Naive thymus-derived CD4-positive, alpha-beta T cell (primary cell): ENCODE results near the gene GASK1A. TPM values are rescaled to one million over a fixed set of nuclear protein-coding genes. Genes with fewer than 3 reads are reported as not detected.

Experiments
- ATAC-seq: fragments of 150-1000 bp; cut with Tn5 transposase; 2 replicates; pipeline ENCODE4 v1.10.0; 2021; ENCODE audit warnings: mild to moderate bottlenecking, moderate library complexity
- CTCF ChIA-PET: fragments of 350-600 bp; sonication (Branson Sonifier 250); formaldehyde crosslinking; loops from one replicate; lab custom pipeline; 2021; ENCODE audit warnings: antibody characterized with exemption; lab: Charles Lee
- POLR2A ChIA-PET: fragments of 350-600 bp; sonication (Branson Sonifier 250); formaldehyde crosslinking; loops from one replicate; lab custom pipeline; 2021; ENCODE audit warnings: antibody characterized with exemption, inconsistent platforms; lab: Charles Lee
- DNase-seq, 9 donors: peaks; one replicate each; pipeline versions ENCODE4 v3.0.0 to v3.0.0-alpha.2; 2020 to 2022; ENCODE audit warnings: mixed read lengths in 1 of 9
- H3K27ac ChIP-seq: one replicate; pipeline ENCODE4 v1.7.0; 2013; ENCODE audit warnings: mild to moderate bottlenecking, low read depth, low read length, moderate library complexity
- H3K27me3 ChIP-seq, 2 donors: one replicate each; pipeline ENCODE4 v1.7.0; 2013; ENCODE audit warnings: low read length in 2 of 2, mild to moderate bottlenecking in 2 of 2, moderate library complexity in 2 of 2; ENCODE audit not compliant: control insufficient read depth in 2 of 2, insufficient read depth in 2 of 2
- H3K36me3 ChIP-seq, 3 experiments: 1 replicate in 2 of 3; 2 replicates in 1 of 3; pipeline ENCODE4 v1.7.0; 2013; ENCODE audit warnings: low read length in 3 of 3, mild to moderate bottlenecking in 3 of 3, moderate library complexity in 1 of 3; ENCODE audit not compliant: insufficient read depth in 3 of 3, control insufficient read depth in 2 of 3
- H3K4me1 ChIP-seq, 2 donors: one replicate each; pipeline ENCODE4 v1.7.0; 2013; ENCODE audit warnings: low read length in 2 of 2, mild to moderate bottlenecking in 2 of 2, moderate library complexity in 1 of 2; ENCODE audit not compliant: control insufficient read depth in 2 of 2, insufficient read depth in 2 of 2
- H3K4me3 ChIP-seq: 2 replicates; pipeline ENCODE4 v1.7.0; 2013; ENCODE audit warnings: mild to moderate bottlenecking, low read length
- H3K9me3 ChIP-seq, 3 experiments: 1 replicate in 2 of 3; 2 replicates in 1 of 3; pipeline ENCODE4 v1.7.0; 2013; ENCODE audit warnings: low read length in 3 of 3; ENCODE audit not compliant: control insufficient read depth in 2 of 3
- H3K27ac Mint-ChIP-seq, 9 donors: one replicate each; pipeline ENCODE4 v1.8.0; 2020 to 2022; ENCODE audit warnings: mixed read lengths in 9 of 9, mild to moderate bottlenecking in 8 of 9, moderate library complexity in 5 of 9, inconsistent platforms in 2 of 9
- H3K27me3 Mint-ChIP-seq, 5 donors: one replicate each; pipeline ENCODE4 v1.8.0; 2021 to 2022; ENCODE audit warnings: mixed read lengths in 5 of 5, mild to moderate bottlenecking in 1 of 5
- H3K36me3 Mint-ChIP-seq, 5 donors: one replicate each; pipeline ENCODE4 v1.8.0; 2020 to 2022; ENCODE audit warnings: mixed read lengths in 5 of 5, mild to moderate bottlenecking in 3 of 5, inconsistent platforms in 1 of 5
- H3K4me1 Mint-ChIP-seq, 7 donors: one replicate each; pipeline ENCODE4 v1.8.0; 2020 to 2022; ENCODE audit warnings: mixed read lengths in 7 of 7, mild to moderate bottlenecking in 3 of 7, inconsistent platforms in 1 of 7
- H3K4me3 Mint-ChIP-seq, 10 donors: one replicate each; pipeline ENCODE4 v1.8.0; 2020 to 2022; ENCODE audit warnings: mild to moderate bottlenecking in 10 of 10, mixed read lengths in 10 of 10, moderate library complexity in 6 of 10, inconsistent platforms in 2 of 10
- H3K9me3 Mint-ChIP-seq, 11 donors: one replicate each; pipeline ENCODE4 v1.8.0; 2020 to 2022; ENCODE audit warnings: mixed read lengths in 11 of 11, mild to moderate bottlenecking in 4 of 11, inconsistent platforms in 1 of 11, moderate library complexity in 1 of 11
- intact Hi-C, 2 donors: fragments of 100-400 bp; cut with micrococcal nuclease; formaldehyde crosslinking; loops; one replicate each; pipeline ENCODE4 v1.15.1; 2023
- polyA plus RNA-seq, 2 donors: library from polyadenylated mRNA; unstranded; fragments of 300-500 nt; fragmentation: Illumina TruSeq; gene quantifications; one replicate each; pipeline ENCODE4 v1.2.3, GENCODE V29; 2021
- total RNA-seq, 6 experiments: library from RNA in 5 of 6; stranded (reverse) in 5 of 6; gene quantifications; 1 replicate in 5 of 6; 2 replicates in 1 of 6; pipeline ENCODE4 v1.2.3 and lab custom pipeline; 2021 to 2026

Gene GASK1A
- total and polyA plus RNA-seq, 7 experiments from 2014 or later = 0.20 to 0.24 (median 0.21) TPM; not detected in 4

- Mint-ChIP-seq H3K4me1 (peaks cover 0 to 36% (median 33%) of the 10 kb centered on the region in 7 donors), H3K27ac (no peak overlapping the region), H3K4me3 (no peak overlapping the region), H3K36me3 (no peaks in the 10 kb centered on the region), H3K27me3 (peaks cover 0 to 1% (median 0%) of the 10 kb centered on the region in 5 donors), H3K9me3 (peaks cover 0 to 6% (median 0%) of the 10 kb centered on the region in 11 donors)
- no peaks in the 10 kb centered on the region for H3K27me3 ChIP-seq
- no peaks in the 10 kb centered on the region for H3K9me3 ChIP-seq
- POLR2A ChIA-PET = no interaction called here
- no peak overlapping the region for H3K4me3 ChIP-seq
- ATAC-seq = peak; percentile 12
- no peaks in the 10 kb centered on the region for H3K36me3 ChIP-seq
- H3K27ac ChIP-seq = no peak overlapping the region
- intact Hi-C loops = no loop called here
- DNase-seq = no peak
- CTCF ChIA-PET = no interaction called here
- peaks cover 0 to 7% of the 10 kb centered on the region in 2 donors for H3K4me1 ChIP-seq
Measured at GRCh38 chr3:43031485-43031884, 52.4 kb downstream of the GASK1A start.

- ChIA-PET CTCF (no interaction called here), POLR2A (interaction anchor here (0.6 kb wide), 1 partner anchor 108 kb away, joined by 4 read pairs; no protein-coding TSS in a partner anchor)
Measured at GRCh38 chr3:43031889-43032545, 52.9 kb downstream of the GASK1A start.

GRCh38 chr3:43032646-43033628 is 53.8 kb downstream of the GASK1A start:
- no peaks in the 10 kb centered on the region for H3K9me3 ChIP-seq
- no peaks in the 10 kb centered on the region for H3K27me3 ChIP-seq
- no peak overlapping the region for H3K27ac ChIP-seq
- intact Hi-C loops = no loop called here
- H3K9me3 Mint-ChIP-seq = peaks cover 0 to 4% (median 0%) of the 10 kb centered on the region in 11 donors
- H3K27me3 Mint-ChIP-seq = no peaks in the 10 kb centered on the region
- H3K4me1 Mint-ChIP-seq = peaks cover 0 to 38% (median 26%) of the 10 kb centered on the region in 7 donors
- H3K36me3 ChIP-seq = no peaks in the 10 kb centered on the region
- ChIA-PET POLR2A (interaction anchor here (0.7 kb wide), 1 partner anchor 9 kb away, joined by 4 read pairs; no protein-coding TSS in a partner anchor), CTCF (no interaction called here)
- H3K4me3 Mint-ChIP-seq = no peak overlapping the region
- H3K36me3 Mint-ChIP-seq = no peaks in the 10 kb centered on the region
- no peak overlapping the region for H3K27ac Mint-ChIP-seq
- no peak for DNase-seq
- peaks cover 0 to 16% of the 10 kb centered on the region in 2 donors for H3K4me1 ChIP-seq
- no peak overlapping the region for H3K4me3 ChIP-seq
- no peak for ATAC-seq

More at GRCh38 chr3:43031889-43032545, 52.9 kb downstream of the GASK1A start:
- Histone ChIP-seq H3K4me1 (peaks cover 0 to 12% of the 10 kb centered on the region in 2 donors), H3K9me3 (no peaks in the 10 kb centered on the region), H3K27me3 (no peaks in the 10 kb centered on the region), H3K36me3 (no peaks in the 10 kb centered on the region), H3K27ac (no peak overlapping the region), H3K4me3 (no peak overlapping the region)
- ATAC-seq (no peak), DNase-seq (no peak)
- H3K27me3 Mint-ChIP-seq = no peaks in the 10 kb centered on the region
- H3K4me1 Mint-ChIP-seq = peaks cover 0 to 36% (median 30%) of the 10 kb centered on the region in 7 donors
- intact Hi-C loops = no loop called here
- peaks cover 0 to 5% (median 0%) of the 10 kb centered on the region in 11 donors for H3K9me3 Mint-ChIP-seq
- no peak overlapping the region for H3K4me3 Mint-ChIP-seq
- no peaks in the 10 kb centered on the region for H3K36me3 Mint-ChIP-seq
- no peak overlapping the region for H3K27ac Mint-ChIP-seq

GRCh38 chr3:43034200-43034599 is 55.1 kb downstream of the GASK1A start:
- Histone ChIP-seq H3K4me3 (no peak overlapping the region), H3K27ac (no peak overlapping the region), H3K36me3 (no peaks in the 10 kb centered on the region), H3K27me3 (no peaks in the 10 kb centered on the region), H3K4me1 (peaks cover 4 to 16% of the 10 kb centered on the region in 2 donors), H3K9me3 (no peaks in the 10 kb centered on the region)
- Mint-ChIP-seq H3K36me3 (no peaks in the 10 kb centered on the region), H3K4me1 (peaks cover 0 to 47% (median 27%) of the 10 kb centered on the region in 7 donors), H3K27ac (peak overlapping the region in 1 of 9 donors; percentile 68), H3K27me3 (no peaks in the 10 kb centered on the region), H3K4me3 (no peak overlapping the region), H3K9me3 (peaks cover 0 to 4% (median 0%) of the 10 kb centered on the region in 11 donors)
- DNase-seq = no peak
- ATAC-seq = no peak
- CTCF ChIA-PET = no interaction called here
- intact Hi-C loops = no loop called here
- POLR2A ChIA-PET = interaction anchor here (0.6 to 0.8 kb wide), 4 partner anchors 10 to 1944 kb away, joined by 3 read pairs; no protein-coding TSS in a partner anchor

GRCh38 chr3:43034911-43035310 is 55.8 kb downstream of the GASK1A start:
- intact Hi-C loops = no loop called here
- peak overlapping the region in 2 of 9 donors; percentile 32 to 42 for H3K27ac Mint-ChIP-seq
- CTCF ChIA-PET = interaction anchor here (0.6 to 1.1 kb wide), 2 partner anchors 73 to 252 kb away, joined by 3 to 5 read pairs; no protein-coding TSS in a partner anchor
- no peaks in the 10 kb centered on the region for H3K27me3 ChIP-seq
- H3K4me1 Mint-ChIP-seq = peaks cover 0 to 43% (median 22%) of the 10 kb centered on the region in 7 donors
- no peak overlapping the region for H3K27ac ChIP-seq
- H3K4me3 Mint-ChIP-seq = peak overlapping the region in 1 of 10 donors; percentile 4
- H3K4me1 ChIP-seq = peaks cover 4 to 16% of the 10 kb centered on the region in 2 donors
- peaks cover 0 to 4% (median 0%) of the 10 kb centered on the region in 11 donors for H3K9me3 Mint-ChIP-seq
- POLR2A ChIA-PET = interaction anchor here (0.6 to 0.8 kb wide), 2 partner anchors 11 to 13 kb away, joined by 3 read pairs; no protein-coding TSS in a partner anchor
- H3K9me3 ChIP-seq = no peaks in the 10 kb centered on the region
- H3K36me3 Mint-ChIP-seq = no peaks in the 10 kb centered on the region
- ATAC-seq = no peak
- H3K36me3 ChIP-seq = no peaks in the 10 kb centered on the region
- H3K27me3 Mint-ChIP-seq = no peaks in the 10 kb centered on the region
- no peak for DNase-seq
- H3K4me3 ChIP-seq = no peak overlapping the region

- DNase-seq = no peak
Measured at GRCh38 chr3:43035801-43036365, 56.8 kb downstream of the GASK1A start.

More at GRCh38 chr3:43035801-43036365, 56.8 kb downstream of the GASK1A start:
- no peaks in the 10 kb centered on the region for H3K27me3 ChIP-seq
- no peak overlapping the region for H3K27ac ChIP-seq
- POLR2A ChIA-PET = interaction anchor here (0.6 kb wide), 1 partner anchor 93 kb away, joined by 4 read pairs; no protein-coding TSS in a partner anchor
- H3K4me1 ChIP-seq = peaks cover 4 to 16% of the 10 kb centered on the region in 2 donors
- H3K36me3 ChIP-seq = no peaks in the 10 kb centered on the region
- H3K4me3 ChIP-seq = no peak overlapping the region
- Mint-ChIP-seq H3K9me3 (peaks cover 0 to 4% (median 0%) of the 10 kb centered on the region in 11 donors), H3K27ac (no peak overlapping the region), H3K4me1 (peaks cover 0 to 35% (median 18%) of the 10 kb centered on the region in 7 donors), H3K4me3 (no peak overlapping the region), H3K36me3 (no peaks in the 10 kb centered on the region), H3K27me3 (no peaks in the 10 kb centered on the region)
- no peak for ATAC-seq
- CTCF ChIA-PET = interaction anchor here (1.1 kb wide), 1 partner anchor 74 kb away, joined by 5 read pairs; no protein-coding TSS in a partner anchor
- intact Hi-C loops = no loop called here
- no peaks in the 10 kb centered on the region for H3K9me3 ChIP-seq
